NCI-H510A treated with DMSO at 0.1 percent for 48 hours (cell line): Measurements from ENCODE around the gene PRDM4.

Source experiments
- DNase-seq: peaks from one replicate; lab custom pipeline; 2025; lab: John Stamatoyannopoulos, UW

The PRDM4 gene

GRCh38 chr12:107685360-107686248 lies 75.3 kb downstream of the PRDM4 start, which contains the start of gene PWP1:
PWP1 (plus strand) TSS chr12:107685799; CDS start chr12:107685900, 101 bp downstream.
- DNase-seq: peak; percentile 94

- peak; percentile 44 for DNase-seq
These were observed 76.0 kb downstream of the PRDM4 start for GRCh38 chr12:107684990-107685359.

GRCh38 chr12:107684029-107684795 lies 76.7 kb downstream of the PRDM4 start:
- peak; percentile 7 for DNase-seq
